ENCODE data around the gene ABLIM3.

The ABLIM3 gene

DNA sequence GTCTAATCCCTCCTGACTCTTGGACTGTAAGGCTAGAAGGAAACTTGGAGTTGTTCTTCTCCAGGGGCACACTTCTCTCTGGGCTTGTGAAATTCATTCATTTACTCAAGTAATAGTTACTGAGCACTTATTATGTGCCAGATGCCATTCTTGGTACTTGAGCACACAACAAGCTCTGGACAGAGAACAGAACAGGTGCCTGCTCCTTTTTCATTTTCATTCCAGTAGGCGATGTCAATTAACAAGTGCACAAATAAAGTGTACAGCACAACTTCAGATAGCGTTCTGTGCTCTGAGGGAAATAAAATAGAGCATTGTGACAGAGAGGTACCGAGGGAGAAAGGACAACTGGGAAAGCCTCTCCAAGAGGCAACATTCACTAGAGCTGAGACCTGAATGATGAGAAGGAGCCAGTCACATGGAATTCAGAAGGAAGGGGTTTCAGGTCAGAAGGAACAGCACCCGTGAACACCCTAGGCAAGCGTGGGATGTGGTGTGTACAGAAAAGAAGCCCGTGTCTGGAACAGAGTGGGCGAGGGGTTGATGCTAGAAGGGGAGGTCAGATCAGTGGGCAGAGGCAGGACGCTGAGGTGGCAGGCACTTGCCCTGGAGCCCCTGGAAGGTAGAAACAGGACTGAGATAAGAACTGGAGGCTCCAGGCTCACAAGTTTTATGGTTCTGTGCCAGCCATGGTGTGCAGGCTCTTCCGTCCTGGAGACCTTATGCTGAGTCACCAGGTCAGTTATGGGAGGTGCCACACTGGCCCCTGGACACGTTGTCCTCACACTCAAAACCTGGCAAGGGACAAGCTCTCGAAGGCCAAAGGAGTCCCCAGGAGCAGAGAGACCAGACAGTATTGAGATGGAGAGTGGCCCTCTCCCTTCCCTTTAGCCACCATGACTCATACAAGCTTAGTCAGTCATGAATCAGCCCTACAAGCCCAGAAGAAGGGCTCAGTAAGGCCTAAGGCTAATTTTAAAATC, 7.2 kb upstream of the ABLIM3 start:
- DNase-seq: no peak

DNA sequence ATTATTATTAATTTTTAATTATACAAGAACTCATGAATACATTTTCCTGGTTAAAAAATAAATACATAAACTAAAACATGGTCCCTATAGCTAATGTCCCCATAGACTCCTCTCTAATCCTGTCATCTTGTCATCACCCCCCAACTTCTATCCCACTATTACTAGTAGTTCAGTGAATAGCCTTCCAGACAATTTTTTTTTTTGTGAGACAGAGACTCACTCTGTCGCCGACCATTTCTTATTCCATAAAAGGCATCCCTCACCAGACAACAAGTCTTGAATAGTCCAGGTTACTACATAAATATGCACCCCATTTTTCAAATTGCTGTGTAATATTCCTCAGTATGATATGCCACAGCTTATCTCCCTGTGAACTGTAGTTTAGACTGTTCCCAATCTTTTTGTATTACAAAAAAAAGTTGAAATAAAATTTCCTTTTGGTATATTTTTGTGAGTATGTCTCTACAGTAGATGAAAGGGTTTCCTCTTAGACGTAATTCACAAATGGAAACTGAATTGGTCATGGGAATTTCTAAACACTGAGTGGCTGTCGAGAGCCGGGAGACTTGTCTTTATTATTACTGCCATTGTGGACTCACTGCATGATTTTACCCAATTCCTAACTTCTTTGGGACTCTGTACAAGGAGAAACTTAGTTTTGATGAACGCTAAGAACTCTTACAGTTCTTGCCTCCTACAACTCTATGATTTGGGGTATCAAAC, 6.4 kb upstream of the ABLIM3 start:
- DNase-seq: no peak

DNA sequence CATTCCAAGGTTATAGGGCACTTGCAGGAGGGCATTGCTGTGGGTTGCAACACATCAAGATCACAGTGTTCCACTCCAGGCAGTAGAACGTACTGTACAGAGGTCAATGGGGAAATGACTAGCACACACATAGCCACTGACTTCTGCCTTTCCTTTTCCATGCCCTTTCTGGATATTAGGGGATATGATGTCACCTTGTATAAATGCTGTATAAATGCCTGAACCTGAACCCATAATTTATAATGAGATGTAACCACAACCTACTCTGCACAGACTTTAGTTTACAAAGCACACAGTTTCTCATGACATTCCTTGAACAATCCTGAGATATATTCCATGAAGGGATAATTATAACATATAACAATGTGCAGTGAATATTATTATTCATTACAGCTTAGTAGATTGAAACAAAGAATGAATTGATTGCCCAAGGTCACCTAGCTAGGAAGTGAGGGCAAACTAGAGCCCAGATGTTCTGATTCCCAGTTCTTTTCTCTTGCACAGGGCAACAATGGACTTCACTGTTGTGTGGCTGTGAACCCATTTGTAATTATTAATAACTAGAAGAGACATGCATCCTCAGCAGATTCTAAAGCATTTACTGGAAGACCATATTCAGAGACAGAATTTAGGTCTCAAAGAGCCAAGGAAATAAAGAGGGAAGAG, 5.6 kb upstream of the ABLIM3 start:
- no peak for DNase-seq

DNA sequence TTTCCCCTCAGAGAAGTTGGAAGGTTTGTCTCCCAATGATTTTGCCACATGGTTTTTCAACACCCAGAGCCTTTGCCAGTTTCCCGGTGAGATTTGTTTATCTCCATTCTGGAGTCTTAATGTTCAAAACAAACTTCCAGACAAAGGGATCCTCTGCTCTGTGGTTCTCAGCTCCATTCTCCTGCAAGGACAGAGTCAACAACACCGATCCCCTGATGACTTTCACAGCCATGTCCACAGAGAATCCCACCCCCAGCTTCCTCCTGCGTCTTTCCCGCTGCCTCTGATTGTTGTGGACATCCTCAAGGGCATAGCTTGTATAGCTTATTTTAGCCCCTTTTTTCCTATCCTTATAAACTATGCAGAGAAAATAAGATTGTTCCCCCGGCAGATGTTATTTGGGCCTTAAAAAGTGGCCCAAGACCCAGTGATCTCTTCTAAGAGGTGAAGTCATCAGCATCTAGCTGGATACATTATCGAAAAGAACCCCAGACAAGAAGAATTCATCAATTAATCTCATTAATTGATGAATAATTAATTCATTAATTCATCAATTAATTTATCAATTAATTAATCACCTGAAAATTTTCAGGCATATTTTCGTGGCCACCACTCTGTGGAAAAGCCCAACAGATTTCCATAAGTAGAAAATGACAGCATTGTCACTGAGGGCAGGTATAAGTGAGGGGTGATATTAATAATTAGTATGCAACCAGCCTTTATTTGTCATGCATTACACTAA, 2.9 kb upstream of the ABLIM3 start:
- DNase-seq: no peak

DNA sequence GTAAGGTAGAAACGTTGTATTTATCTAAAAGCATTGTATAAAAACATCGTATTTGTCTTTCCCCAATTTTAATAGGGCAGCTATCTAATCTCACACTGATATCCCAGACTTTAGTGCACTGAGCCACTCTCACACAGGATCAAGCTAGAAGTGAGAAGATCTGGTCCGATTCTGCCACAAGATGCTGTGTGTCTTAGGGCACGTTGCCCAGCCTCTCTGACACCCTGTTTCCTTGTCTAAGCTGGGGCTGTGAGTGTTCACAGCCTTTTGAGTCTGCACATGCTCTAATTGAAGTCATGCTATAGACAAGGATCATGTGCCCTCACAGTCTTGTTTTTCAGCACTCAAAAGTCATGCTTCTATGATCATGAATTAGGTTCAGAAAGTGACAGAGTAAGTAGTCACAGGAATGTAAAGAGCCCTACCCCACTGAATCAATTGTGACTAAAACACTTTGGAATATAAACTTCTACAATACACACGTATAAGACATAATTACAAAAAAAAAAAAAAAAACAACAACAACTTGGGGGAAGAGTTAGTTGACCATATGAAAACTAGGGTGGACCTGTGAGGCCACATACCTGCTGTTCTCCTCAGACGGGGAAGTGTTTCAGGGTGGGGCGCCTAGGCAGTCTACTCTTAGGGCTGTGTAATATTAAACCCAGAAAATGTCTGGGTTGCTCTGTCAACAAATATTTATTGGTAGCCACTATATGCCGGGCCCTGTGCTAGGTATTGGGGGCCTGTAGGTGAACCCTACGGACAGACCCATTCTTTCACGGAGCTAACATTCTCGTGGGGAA, 893 bp upstream of the ABLIM3 start:
- DNase-seq: no peak

DNA sequence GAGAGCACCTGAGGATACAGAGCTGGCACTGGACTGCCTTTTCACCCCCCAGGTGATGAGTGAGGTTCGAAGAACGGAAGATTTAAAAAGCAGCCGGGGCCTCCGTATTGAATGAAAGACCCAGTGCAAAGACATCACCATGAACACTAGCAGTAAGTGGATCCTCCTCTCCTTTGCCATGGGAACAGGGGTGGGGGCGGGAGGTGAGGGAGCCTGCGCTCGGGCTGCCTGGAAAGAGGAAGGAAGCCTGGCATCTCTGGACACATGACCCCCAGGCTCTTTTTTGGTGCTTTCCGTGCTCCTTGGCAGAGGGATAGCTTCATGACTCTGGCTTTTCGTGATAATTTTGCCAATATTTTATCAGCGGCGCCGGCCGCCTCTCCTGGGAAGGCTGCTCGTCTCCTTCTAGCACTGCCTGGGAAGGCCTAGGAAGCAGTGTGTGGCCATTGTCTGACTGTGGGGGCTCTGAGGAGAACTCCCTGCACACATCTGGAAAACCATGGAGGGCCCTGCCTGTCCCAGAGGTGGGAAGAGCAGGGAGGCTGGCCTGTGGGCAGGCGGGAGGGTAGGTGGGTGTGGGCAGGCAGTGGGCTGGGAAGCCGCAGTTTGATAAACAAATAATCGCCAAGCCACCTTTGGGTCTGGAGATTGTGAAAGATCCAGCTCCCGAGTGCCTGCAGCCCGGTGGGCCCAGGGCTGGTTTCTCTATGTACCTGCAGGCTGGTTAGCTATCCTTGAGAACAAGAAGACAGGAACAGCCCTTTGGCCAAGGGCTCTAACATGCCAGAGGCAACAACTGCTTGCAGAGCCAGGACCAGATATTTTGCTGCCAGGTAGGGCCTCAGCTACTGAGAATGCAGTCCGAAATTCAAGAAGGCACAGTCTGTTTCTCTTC, 911 bp downstream of the ABLIM3 start:
- no peak for DNase-seq

DNA sequence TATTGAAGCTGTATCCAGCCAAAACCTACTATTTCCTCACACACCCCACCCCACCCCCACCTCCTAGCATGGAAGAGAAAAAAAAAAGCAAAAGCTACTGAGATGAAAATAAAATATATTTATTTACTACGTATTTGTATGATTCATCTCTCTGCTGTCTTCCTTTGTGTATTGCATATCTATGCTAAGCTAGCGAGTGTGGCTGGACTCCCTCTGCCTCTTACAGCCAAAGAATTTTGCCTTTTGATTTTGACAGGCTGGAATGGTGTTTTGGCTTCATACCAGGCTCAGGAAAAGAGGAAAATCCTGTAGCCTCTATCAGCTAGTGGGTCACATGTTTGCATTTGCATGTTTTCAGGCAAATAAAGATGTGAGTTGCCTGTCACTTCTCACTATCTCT, 2.2 kb downstream of the ABLIM3 start:
- DNase-seq: no peak

DNA sequence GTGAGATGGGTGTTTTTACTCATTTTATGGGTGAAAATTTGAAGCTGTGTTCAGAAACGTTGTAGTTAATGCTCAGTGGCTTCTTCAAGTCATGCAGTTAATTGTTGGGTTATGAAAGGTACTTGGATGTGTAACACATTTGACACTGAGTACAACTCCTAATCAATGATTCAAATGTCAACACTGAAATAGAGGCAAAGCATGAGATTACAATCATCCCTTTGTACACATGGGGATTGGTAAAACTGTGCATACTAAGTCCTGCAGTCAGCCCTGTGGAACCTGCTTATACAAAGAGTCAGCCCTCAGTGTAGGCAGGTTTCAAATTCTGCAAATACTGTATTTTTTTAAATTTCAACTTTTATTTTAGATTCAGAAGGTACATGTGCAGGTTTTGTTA, 3.3 kb downstream of the ABLIM3 start:
- DNase-seq: no peak

DNA sequence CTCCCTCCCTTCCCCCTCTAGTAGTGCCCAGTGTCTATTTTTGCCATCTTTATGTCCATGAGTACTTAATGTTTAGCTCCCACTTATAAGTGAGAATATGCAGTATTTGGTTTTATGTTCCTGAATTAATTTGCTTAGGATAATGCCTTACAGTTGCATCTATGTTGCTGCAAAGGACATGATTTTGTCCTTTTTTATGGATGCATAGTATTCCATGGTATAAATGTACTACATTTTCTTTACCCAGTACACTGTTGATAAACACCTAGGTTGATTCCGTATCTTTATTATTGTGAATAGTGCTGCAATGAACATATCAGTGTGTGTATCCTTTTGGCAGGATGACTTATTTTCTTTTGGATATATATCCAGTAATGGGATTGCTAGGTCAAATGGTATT, 3.8 kb downstream of the ABLIM3 start:
- DNase-seq: no peak

DNA sequence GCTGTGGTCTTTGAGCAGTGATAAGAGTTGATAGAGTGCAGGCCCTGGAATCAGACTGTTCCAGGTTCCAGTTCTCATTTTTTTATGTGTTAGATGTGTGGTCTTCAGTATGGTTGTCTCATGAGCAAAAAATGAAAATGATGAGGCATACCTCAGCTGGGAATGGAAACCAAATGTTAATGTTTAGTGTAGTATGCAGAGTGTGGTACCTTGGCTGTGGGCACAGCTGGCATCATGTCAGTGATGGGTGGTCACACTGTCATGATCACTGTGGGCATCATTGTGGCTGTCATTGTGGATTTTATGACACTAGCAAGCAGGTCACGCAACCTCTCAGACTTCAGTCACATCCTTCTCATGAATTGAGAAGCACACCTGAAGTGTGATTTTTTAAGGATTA, 6.4 kb downstream of the ABLIM3 start:
- DNase-seq: no peak

DNA sequence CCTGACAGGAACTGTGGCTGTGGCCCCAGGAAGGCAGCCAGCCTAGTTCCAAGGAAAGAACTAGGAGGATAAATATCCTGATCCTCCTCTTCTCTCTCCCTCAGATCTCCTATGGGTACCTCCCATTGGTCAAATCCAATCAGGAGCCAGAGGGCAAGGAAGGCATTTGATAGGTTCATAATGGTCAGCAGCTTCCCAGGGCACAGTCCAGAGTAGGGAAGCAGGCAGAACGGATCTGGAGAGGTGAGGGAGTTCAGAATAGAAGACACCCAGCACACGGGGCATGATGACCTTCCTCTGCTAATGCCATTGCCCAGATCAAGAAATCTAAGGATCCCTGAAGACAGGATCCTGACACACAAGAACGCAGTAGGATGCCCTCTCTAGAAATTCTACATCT, 8.6 kb downstream of the ABLIM3 start:
- no peak for DNase-seq

DNA sequence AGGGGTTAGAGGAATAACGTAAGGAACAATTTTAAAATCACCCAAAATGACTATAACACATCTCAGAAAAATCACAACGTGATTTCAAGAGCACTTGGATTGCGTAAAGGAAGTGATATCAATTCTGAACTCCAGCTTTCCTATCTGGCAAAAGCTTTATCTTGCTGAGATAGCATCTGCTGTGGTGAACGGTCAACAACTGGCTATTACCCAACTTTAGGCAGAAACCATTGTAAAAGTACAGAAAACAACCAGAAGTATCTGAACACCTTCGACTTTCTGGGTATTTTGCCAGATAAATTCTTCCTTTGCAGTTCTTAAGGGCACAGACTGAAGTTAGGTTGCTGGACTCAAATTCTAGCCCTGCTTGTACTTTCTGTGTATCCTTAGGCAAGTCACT, 9.2 kb downstream of the ABLIM3 start:
- DNase-seq: no peak

DNA sequence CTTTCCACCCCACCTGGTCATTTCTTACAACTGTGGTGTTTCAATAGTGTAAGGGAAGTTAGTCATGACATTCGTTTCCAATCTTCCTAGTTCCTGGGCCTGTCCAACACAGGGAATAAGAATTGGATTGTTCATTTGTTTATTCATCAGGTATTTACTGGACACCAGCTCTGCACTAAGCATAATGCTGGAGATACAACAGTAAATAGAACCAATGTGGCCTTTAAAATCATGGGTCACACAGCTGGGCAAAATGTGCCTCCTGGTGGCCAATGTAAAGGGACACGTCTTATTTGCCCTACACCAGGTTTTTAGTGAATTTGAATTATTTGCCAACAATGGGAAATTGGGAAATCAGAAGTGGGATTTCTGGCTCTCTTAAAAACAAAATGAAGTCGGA, 10.4 kb downstream of the ABLIM3 start:
- DNase-seq: no peak

DNA sequence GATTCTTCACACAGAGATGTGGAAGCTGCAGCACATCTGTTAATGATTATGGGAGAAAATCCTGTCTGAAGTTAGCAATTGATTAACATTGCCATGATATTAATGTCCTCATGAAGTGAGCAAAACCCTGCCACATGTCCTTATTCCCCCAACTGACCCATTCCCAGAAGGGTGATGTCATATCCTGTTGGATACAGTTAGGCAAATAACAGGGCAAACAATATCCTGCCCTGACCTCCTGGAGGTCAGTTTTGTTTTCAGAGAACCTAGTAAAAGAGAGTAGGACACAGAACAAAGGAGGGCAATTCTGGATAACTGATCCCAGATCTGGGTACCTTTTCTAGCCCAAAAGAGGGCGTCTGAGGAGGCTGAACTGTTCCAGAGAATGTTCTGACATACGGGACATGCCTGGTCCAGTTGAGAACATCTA, 11.0 kb downstream of the ABLIM3 start:
- DNase-seq: no peak

DNA sequence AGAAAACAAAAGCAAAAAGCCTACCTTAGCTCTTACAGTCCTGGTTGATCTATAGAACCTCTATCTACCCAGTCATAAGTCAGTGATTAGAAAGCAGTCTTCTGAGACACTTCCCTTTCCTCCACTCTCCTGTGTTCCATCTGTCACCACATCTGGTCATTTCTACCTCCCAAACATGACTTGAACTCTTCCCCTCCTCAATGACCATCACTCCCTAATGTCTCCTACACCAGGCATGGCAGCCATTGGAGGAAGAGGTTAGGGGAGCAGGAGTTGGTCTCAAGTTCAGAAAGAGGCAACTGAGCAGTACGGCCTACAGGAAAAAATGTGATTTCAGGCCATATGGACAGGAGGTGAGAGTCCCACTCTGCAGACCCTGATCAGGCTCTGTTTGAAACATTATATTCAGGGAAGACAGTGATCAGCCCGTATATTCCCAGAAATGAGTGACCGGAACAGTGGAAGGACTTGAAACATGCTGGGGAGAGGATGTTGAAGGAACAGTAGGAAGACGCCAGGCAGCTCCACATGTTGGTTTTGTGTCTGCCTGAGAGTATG, 12.0 kb downstream of the ABLIM3 start:
- DNase-seq: no peak

DNA sequence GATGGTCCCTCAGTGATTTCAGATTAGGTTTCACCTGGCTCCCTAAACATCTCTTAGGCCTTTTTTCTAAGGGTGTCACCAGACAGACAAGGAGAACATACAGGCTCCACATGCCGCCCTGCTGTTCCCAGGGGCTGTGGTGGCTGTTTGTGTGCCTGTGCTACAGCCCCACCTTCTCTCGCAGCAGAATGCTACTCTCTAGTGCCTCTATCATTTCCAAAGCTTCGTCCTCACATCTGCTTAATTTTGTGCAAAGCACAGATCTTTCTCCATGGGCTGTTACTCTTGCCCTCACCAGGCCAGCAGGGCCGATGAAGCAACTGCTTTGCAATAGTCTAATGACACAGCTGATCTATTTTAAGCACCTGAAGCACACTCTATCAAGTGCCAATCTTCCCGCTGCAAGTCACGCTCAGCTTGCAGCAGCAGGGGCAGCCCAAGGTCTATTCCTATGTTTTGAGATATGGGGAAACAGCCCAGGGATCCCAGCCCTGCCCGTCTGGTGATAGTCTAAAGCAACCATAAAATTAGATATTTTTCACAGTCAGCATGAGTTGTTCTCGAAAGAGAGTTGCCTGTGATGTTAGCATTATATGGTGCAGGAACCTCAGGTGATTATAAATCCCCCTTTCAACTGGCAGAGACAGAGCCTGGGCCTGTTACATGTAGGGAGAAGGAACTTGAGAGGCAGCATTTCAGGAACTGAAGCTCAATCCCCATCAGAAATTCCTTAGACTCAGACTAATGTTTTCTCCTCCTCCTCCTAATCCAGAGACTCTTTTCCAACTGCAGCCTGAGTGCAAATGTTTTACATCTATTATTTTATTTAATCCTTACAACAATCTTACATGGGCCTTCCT, 12.7 kb downstream of the ABLIM3 start:
- no peak for DNase-seq

DNA sequence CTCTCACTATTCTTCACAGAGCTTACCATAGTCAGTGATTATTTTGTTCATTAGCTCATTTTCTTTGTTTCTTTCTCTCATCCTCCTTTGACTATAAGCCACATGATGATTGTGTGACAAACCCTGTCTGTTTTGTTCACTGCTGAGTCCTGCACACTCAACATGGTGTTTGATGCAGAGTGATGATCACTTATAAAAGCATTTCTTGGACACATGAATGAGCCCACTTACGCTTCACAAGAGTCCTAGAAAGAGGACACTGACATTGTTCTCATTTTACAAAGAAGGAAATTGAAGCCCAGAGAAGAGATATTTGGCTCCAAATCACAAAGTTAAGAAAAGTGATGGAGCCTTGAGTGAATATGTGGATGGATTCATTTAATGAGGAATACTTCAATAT, 13.4 kb downstream of the ABLIM3 start:
- no peak for DNase-seq

DNA sequence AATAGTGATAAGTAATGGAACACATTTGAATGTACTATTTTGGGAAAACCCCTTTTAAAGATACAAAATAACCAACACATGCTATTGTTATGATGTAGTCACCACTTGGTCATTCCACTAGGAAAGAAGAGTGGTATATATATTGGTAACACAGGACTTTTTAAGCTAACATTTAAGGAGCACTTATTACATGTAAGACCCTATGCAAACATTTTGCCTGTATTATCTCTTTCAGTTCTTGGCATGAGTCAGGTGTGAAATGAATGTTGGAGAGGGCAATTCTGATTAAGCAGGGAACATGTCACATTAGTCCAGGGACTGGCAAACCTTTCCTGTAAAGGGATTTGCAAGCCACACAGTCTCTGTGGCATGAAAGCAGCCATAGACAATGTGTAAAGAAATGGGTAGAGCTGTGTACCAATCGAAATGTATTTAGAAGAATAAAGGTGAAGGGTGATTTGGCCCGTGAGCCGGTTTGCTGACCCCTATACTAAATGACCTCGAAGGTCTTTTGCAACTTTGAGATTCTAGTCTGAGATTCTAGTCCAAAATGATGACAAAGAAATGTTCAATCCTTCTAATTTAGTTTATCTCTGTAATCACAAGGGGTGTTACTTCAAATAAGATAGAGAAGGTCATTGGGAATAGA, 15.3 kb downstream of the ABLIM3 start:
- DNase-seq: no peak

DNA sequence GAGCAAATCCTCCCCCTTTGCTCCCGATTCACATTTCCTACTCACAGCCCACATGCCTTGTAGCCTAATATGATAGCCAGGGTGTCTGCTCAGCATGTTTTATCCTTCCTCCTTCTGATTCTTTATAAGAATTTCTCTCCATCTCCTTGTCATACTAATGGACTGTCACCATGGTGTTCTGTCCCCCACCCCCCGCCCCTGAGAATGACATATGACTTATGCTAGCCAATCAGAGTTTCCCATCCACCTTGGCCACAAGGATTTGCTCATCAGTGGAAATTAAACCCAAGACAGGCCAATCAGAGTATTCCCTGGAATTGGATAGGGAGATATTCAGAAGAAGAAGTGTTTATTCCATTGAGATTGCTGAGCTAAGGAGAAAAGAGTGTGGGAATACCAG, 16.0 kb downstream of the ABLIM3 start:
- no peak for DNase-seq
